GM23338 (cell line): ENCODE measurements around the gene ADGRB3. TPM values are rescaled to one million over a fixed set of nuclear protein-coding genes. Genes with fewer than 3 reads are reported as not detected.

Source experiments
- ATAC-seq: fragments of 200-7000 bp; cut with Tn5 transposase; 3 replicates; pipeline ENCODE4 v1.9.1; 2020
- DNase-seq: peaks from one replicate; pipeline ENCODE4 v3.0.0-alpha.2; 2015; ENCODE audit warnings: low spot score
- H2AFZ ChIP-seq: fragments of 200-600 bp; sonication (generic); 2 replicates; pipeline ENCODE4 v1.8.0; 2016; ENCODE audit warnings: antibody characterized with exemption, mild to moderate bottlenecking, moderate library complexity
- H3F3A ChIP-seq: fragments of 200-600 bp; sonication (generic); replicated peaks from 2 replicates; pipeline ENCODE4 v1.8.0; 2017; ENCODE audit warnings: antibody characterized with exemption, mixed run types, low read depth
- H3K27ac ChIP-seq: fragments of 200-600 bp; sonication (generic); 2 replicates; pipeline ENCODE4 v1.6.1; 2016; ENCODE audit warnings: low read depth
- H3K27me3 ChIP-seq: fragments of 200-600 bp; sonication (generic); 2 replicates; pipeline ENCODE4 v1.8.0; 2016; ENCODE audit warnings: mild to moderate bottlenecking, mixed run types, moderate library complexity; ENCODE audit not compliant: insufficient read depth
- H3K36me3 ChIP-seq: fragments of 200-600 bp; sonication (generic); 2 replicates; pipeline ENCODE4 v1.8.0; 2016; ENCODE audit warnings: mild to moderate bottlenecking; ENCODE audit not compliant: insufficient read depth
- H3K4me1 ChIP-seq: fragments of 200-600 bp; sonication (generic); 2 replicates; pipeline ENCODE4 v1.8.0; 2016; ENCODE audit warnings: mild to moderate bottlenecking, moderate library complexity; ENCODE audit not compliant: insufficient read depth
- H3K4me2 ChIP-seq: fragments of 200-600 bp; sonication (generic); 2 replicates; pipeline ENCODE4 v1.7.1; 2017; ENCODE audit warnings: mixed run types
- H3K4me3 ChIP-seq: fragments of 200-600 bp; sonication (generic); 2 replicates; pipeline ENCODE4 v1.6.1; 2016; ENCODE audit warnings: mixed run types
- H3K79me2 ChIP-seq: fragments of 200-600 bp; sonication (generic); replicated peaks from 2 replicates; pipeline ENCODE4 v1.8.0; 2017; ENCODE audit warnings: mild to moderate bottlenecking; ENCODE audit not compliant: insufficient read depth
- H3K9me2 ChIP-seq: fragments of 200-600 bp; sonication (generic); 2 replicates; pipeline ENCODE4 v1.8.0; 2017; ENCODE audit not compliant: insufficient read depth
- H4K20me1 ChIP-seq: fragments of 200-600 bp; sonication (generic); replicated peaks from 2 replicates; pipeline ENCODE4 v1.8.0; 2017; ENCODE audit warnings: mild to moderate bottlenecking; ENCODE audit not compliant: insufficient read depth
- H3K27ac Mint-ChIP-seq: 2 replicates; pipeline ENCODE4 v1.8.0; 2020; ENCODE audit warnings: inconsistent platforms, mild to moderate bottlenecking, moderate library complexity, mixed read lengths
- H3K27me3 Mint-ChIP-seq: 3 replicates; pipeline ENCODE4 v1.8.0; 2022; ENCODE audit warnings: low read depth, mild to moderate bottlenecking, moderate library complexity, mixed read lengths, inconsistent platforms; ENCODE audit not compliant: insufficient read depth, poor library complexity
- H3K36me3 Mint-ChIP-seq: 3 replicates; pipeline ENCODE4 v1.8.0; 2021; ENCODE audit warnings: low read depth, mild to moderate bottlenecking, inconsistent platforms, moderate library complexity, mixed read lengths
- H3K4me1 Mint-ChIP-seq: 3 replicates; pipeline ENCODE4 v1.8.0; 2020; ENCODE audit warnings: mild to moderate bottlenecking, inconsistent platforms, mixed read lengths
- H3K4me3 Mint-ChIP-seq: 3 replicates; pipeline ENCODE4 v1.8.0; 2021; ENCODE audit warnings: moderate library complexity, mild to moderate bottlenecking, inconsistent platforms, mixed read lengths
- H3K9me3 Mint-ChIP-seq: 3 replicates; pipeline ENCODE4 v1.8.0; 2020; ENCODE audit warnings: moderate library complexity, mild to moderate bottlenecking, inconsistent platforms, mixed read lengths
- CREB1 ChIP-seq: fragments of 250-450 bp; sonication (Bioruptor Pico); IDR thresholded peaks from 2 replicates; pipeline ENCODE4 v1.5.0; 2020; ENCODE audit warnings: low read depth, mild to moderate bottlenecking, moderate library complexity
- CTCF ChIP-seq, 2 experiments: fragments of 200-600 bp in 1 of 2; sonication (generic) in 1 of 2; conservative IDR thresholded peaks; 2 replicates each; pipeline versions ENCODE4 v1.5.1 to v1.6.1; 2016 to 2017; ENCODE audit warnings: antibody characterized with exemption in 2 of 2, low read depth in 2 of 2, mild to moderate bottlenecking in 2 of 2, moderate library complexity in 1 of 2
- EZH2phosphoT487 ChIP-seq: fragments of 200-600 bp; sonication (generic); IDR thresholded peaks from one replicate; pipeline ENCODE4 v1.8.1; 2018; ENCODE audit warnings: antibody characterized with exemption; ENCODE audit not compliant: unreplicated experiment
- JUNB ChIP-seq: IDR thresholded peaks from one replicate; pipeline ENCODE4 v1.6.1; 2016; ENCODE audit warnings: antibody characterized with exemption; ENCODE audit not compliant: unreplicated experiment
- NANOG ChIP-seq: IDR thresholded peaks from 2 replicates; pipeline ENCODE4 v1.6.1; 2016; ENCODE audit warnings: antibody characterized with exemption, borderline replicate concordance
- POLR2AphosphoS5 ChIP-seq: IDR thresholded peaks from 2 replicates; pipeline ENCODE4 v1.6.1; 2016; ENCODE audit warnings: antibody characterized with exemption, low read depth
- STAT1 ChIP-seq: IDR thresholded peaks from one replicate; pipeline ENCODE4 v1.6.1; 2016; ENCODE audit warnings: antibody characterized with exemption; ENCODE audit not compliant: unreplicated experiment
- ZNF114 ChIP-seq: fragments of 250-450 bp; sonication (Bioruptor Pico); IDR thresholded peaks from 2 replicates; pipeline ENCODE4 v1.5.0; 2020; ENCODE audit warnings: mild to moderate bottlenecking, moderate library complexity
- ZNF331 ChIP-seq: fragments of 250-450 bp; sonication (Bioruptor Pico); IDR thresholded peaks from 2 replicates; pipeline ENCODE4 v1.5.0; 2020; ENCODE audit warnings: low read depth, mild to moderate bottlenecking, moderate library complexity
- ZNF462 ChIP-seq: fragments of 250-450 bp; sonication (Bioruptor Pico); IDR thresholded peaks from 2 replicates; pipeline ENCODE4 v1.5.0; 2020; ENCODE audit warnings: mild to moderate bottlenecking, moderate library complexity
- polyA plus RNA-seq: library from polyadenylated mRNA; unstranded; fragments of >200 nt; fragmentation: Nextera tagmentation; extraction: Ambion mirVana; gene quantifications from 2 replicates; pipeline ENCODE4 v1.2.1, GENCODE V29; 2016
- total RNA-seq: library from RNA; depleted of rRNA; stranded (reverse); fragments of >200 nt; shearing (Covaris generic); gene quantifications from 2 replicates; pipeline ENCODE4 v1.2.3, GENCODE V29; 2014

Gene ADGRB3
- total and polyA plus RNA-seq, 2 experiments from 2014 or later: 0.92 to 4.0 TPM

GRCh38 chr6:69106511-69106910 is 471.4 kb downstream of the ADGRB3 start (continued):
- no peak for TF ChIP-seq ZNF462 (CRISPR knock-in tag)
- no peak for TF ChIP-seq JUNB
- TF ChIP-seq POLR2AphosphoS5: no peak
- no peak for TF ChIP-seq EZH2phosphoT487
- TF ChIP-seq CREB1: no peak
- TF ChIP-seq STAT1: no peak
- no peak for TF ChIP-seq CTCF (conservative IDR thresholded peaks at IDR 0.05; ENCODE audit: low read depth in 2 of 2)

GRCh38 chr6:69111301-69111700 is 476.2 kb downstream of the ADGRB3 start:
- Histone ChIP-seq H3K27me3 (no peaks in the 10 kb centered on the region), H3K4me2 (no peak overlapping the region), H3K4me3 (no peak overlapping the region), H2AFZ (no peak overlapping the region), H3F3A (no peaks in the 10 kb centered on the region), H3K27ac (no peak overlapping the region), H3K9me2 (no peaks in the 10 kb centered on the region), H3K36me3 (no peaks in the 10 kb centered on the region), H4K20me1 (no peaks in the 10 kb centered on the region), H3K79me2 (no peaks in the 10 kb centered on the region), H3K4me1 (no peaks in the 10 kb centered on the region)
- Mint-ChIP-seq H3K27ac (no peak overlapping the region), H3K9me3 (no peaks in the 10 kb centered on the region; the same call in 2 of the 3 replicates), H3K27me3 (no peaks in the 10 kb centered on the region), H3K4me1 (peaks cover 4% of the 10 kb centered on the region; the same call in 2 of the 3 replicates), H3K4me3 (no peak overlapping the region), H3K36me3 (no peaks in the 10 kb centered on the region)
- DNase-seq (no peak), ATAC-seq (no peak)
- TF ChIP-seq EZH2phosphoT487 (no peak), STAT1 (no peak), ZNF114 (no peak), NANOG (no peak), ZNF331 (CRISPR knock-in tag) (no peak)
